Mesenchymal stem cell (in vitro differentiated cells and primary cell): Measurements from ENCODE around the gene FOXN3. TPM values are rescaled to one million over a fixed set of nuclear protein-coding genes. Genes with fewer than 3 reads are reported as not detected.
A peak's percentile ranks its signal among the peaks of the same experiment; 100 is the strongest.

Source experiments
- DNase-seq: peaks from one replicate; pipeline ENCODE4 v3.0.0-alpha.2; 2013
- H2AFZ ChIP-seq: one replicate; pipeline ENCODE4 v1.6.1; 2013; ENCODE audit warnings: low read depth, mild to moderate bottlenecking, control low read depth, inconsistent platforms, low read length, moderate library complexity
- H2AK5ac ChIP-seq: 2 replicates; pipeline ENCODE4 v1.6.1; 2013; ENCODE audit warnings: low read length, moderate library complexity, mild to moderate bottlenecking, inconsistent platforms; ENCODE audit not compliant: severe bottlenecking
- H2BK120ac ChIP-seq: one replicate; pipeline ENCODE4 v1.6.1; 2013; ENCODE audit warnings: low read depth, mild to moderate bottlenecking, inconsistent platforms, low read length, moderate library complexity
- H2BK12ac ChIP-seq, 2 experiments: one replicate each; pipeline ENCODE4 v1.6.1; 2013; ENCODE audit warnings: inconsistent platforms in 2 of 2, low read length in 2 of 2, mild to moderate bottlenecking in 2 of 2, moderate library complexity in 2 of 2, control low read depth in 1 of 2
- H2BK15ac ChIP-seq: one replicate; pipeline ENCODE4 v1.6.1; 2013; ENCODE audit warnings: mild to moderate bottlenecking, low read depth, inconsistent platforms; ENCODE audit not compliant: poor library complexity, severe bottlenecking
- H2BK5ac ChIP-seq: 2 replicates; pipeline ENCODE4 v1.6.1; 2013; ENCODE audit warnings: low read depth, mild to moderate bottlenecking, low read length, control low read depth, inconsistent platforms; ENCODE audit not compliant: poor library complexity, severe bottlenecking
- H3K14ac ChIP-seq, 2 experiments: one replicate each; pipeline ENCODE4 v1.6.1; 2013; ENCODE audit warnings: inconsistent platforms in 2 of 2, low read length in 2 of 2, control low read depth in 1 of 2, mild to moderate bottlenecking in 1 of 2, moderate library complexity in 1 of 2
- H3K18ac ChIP-seq, 2 experiments: one replicate each; pipeline ENCODE4 v1.6.1; 2013; ENCODE audit warnings: inconsistent platforms in 2 of 2, low read length in 2 of 2, control low read depth in 1 of 2, low read depth in 1 of 2, mild to moderate bottlenecking in 1 of 2
- H3K23ac ChIP-seq, 2 experiments: one replicate each; pipeline ENCODE4 v1.6.1; 2013; ENCODE audit warnings: inconsistent platforms in 2 of 2, low read length in 2 of 2, mild to moderate bottlenecking in 2 of 2, moderate library complexity in 2 of 2, control low read depth in 1 of 2
- H3K27ac ChIP-seq: 2 replicates; pipeline ENCODE4 v1.5.1; 2013; ENCODE audit warnings: mild to moderate bottlenecking, moderate library complexity, low read length, control low read depth, inconsistent platforms; ENCODE audit not compliant: poor library complexity, severe bottlenecking
- H3K27me3 ChIP-seq, 2 experiments: 2 replicates each; pipeline versions ENCODE4 v1.6.1 to v1.7.0; 2013; ENCODE audit warnings: low read length in 2 of 2, mild to moderate bottlenecking in 2 of 2, moderate library complexity in 2 of 2, control low read depth in 1 of 2, inconsistent platforms in 1 of 2; ENCODE audit not compliant: control insufficient read depth in 1 of 2, insufficient read depth in 1 of 2
- H3K36me3 ChIP-seq, 2 experiments: 2 replicates each; pipeline versions ENCODE4 v1.6.1 to v1.7.0; 2013; ENCODE audit warnings: low read length in 2 of 2, control low read depth in 1 of 2, inconsistent platforms in 1 of 2, low read depth in 1 of 2, mild to moderate bottlenecking in 1 of 2; ENCODE audit not compliant: insufficient read depth in 2 of 2, control insufficient read depth in 1 of 2
- H3K4ac ChIP-seq, 2 experiments: one replicate each; pipeline ENCODE4 v1.6.1; 2013; ENCODE audit warnings: inconsistent platforms in 2 of 2, low read length in 2 of 2, mild to moderate bottlenecking in 2 of 2, moderate library complexity in 2 of 2, control low read depth in 1 of 2, low read depth in 1 of 2
- H3K4me1 ChIP-seq: 2 replicates; pipeline ENCODE4 v1.6.1; 2013; ENCODE audit warnings: low read depth, low read length, control low read depth; ENCODE audit not compliant: control insufficient read depth, insufficient read depth
- H3K4me2 ChIP-seq: 2 replicates; pipeline ENCODE4 v1.6.1; 2013; ENCODE audit warnings: low read length, mild to moderate bottlenecking, inconsistent platforms; ENCODE audit not compliant: poor library complexity, severe bottlenecking
- H3K4me3 ChIP-seq, 2 experiments: 2 replicates each; pipeline versions ENCODE4 v1.5.1 to v1.7.0; 2013; ENCODE audit warnings: low read length in 2 of 2, mild to moderate bottlenecking in 2 of 2, control low read depth in 1 of 2, low read depth in 1 of 2; ENCODE audit not compliant: insufficient read depth in 1 of 2
- H3K79me1 ChIP-seq: replicated peaks from 2 replicates; pipeline ENCODE4 v1.6.1; 2013; ENCODE audit warnings: mild to moderate bottlenecking, control low read depth, low read length, inconsistent platforms; ENCODE audit not compliant: poor library complexity, severe bottlenecking
- H3K9ac ChIP-seq: 2 replicates; pipeline ENCODE4 v1.7.0; 2013; ENCODE audit warnings: mild to moderate bottlenecking, low read length, moderate library complexity
- H3K9me3 ChIP-seq: 2 replicates; pipeline ENCODE4 v1.7.0; 2013; ENCODE audit warnings: mild to moderate bottlenecking, low read length; ENCODE audit not compliant: control insufficient read depth
- H4K8ac ChIP-seq: one replicate; pipeline ENCODE4 v1.6.1; 2013; ENCODE audit warnings: inconsistent platforms, mild to moderate bottlenecking, low read length, moderate library complexity
- H4K91ac ChIP-seq: one replicate; pipeline ENCODE4 v1.6.1; 2013; ENCODE audit warnings: mild to moderate bottlenecking, low read length, inconsistent platforms
- WGBS: methylation state at CpG from one replicate; pipeline ENCODE4 v1.1.7; 2013; ENCODE audit warnings: mixed read lengths; 5-methylcytosine and 5-hydroxymethylcytosine counted together
- polyA plus RNA-seq, 2 experiments: library from polyadenylated mRNA; stranded (reverse); fragments of 200-250 nt; gene quantifications; one replicate each; pipeline ENCODE4 v1.2.3, GENCODE V29; 2013

FOXN3 gene
- 28.2 TPM for polyA plus RNA-seq (2013, experiment 1 of 2)
- 27.4 TPM for polyA plus RNA-seq (2013, experiment 2 of 2)

- H3K9ac ChIP-seq: peak within 1 kb of the TSS; percentile 97
- H3K18ac ChIP-seq: peak within 1 kb of the TSS; percentile 65 to 97
- H3K4ac ChIP-seq: peak within 1 kb of the TSS in 1 of 2 experiments; percentile 86
- no peaks in the 10 kb centered on the region for H3K27me3 ChIP-seq
- H3K14ac ChIP-seq: peak within 1 kb of the TSS in 1 of 2 experiments; percentile 97
- H3K4me3 ChIP-seq: peak within 1 kb of the TSS; percentile 90 to 91
- H2AFZ ChIP-seq: peak within 1 kb of the TSS; percentile 76
- H2BK120ac ChIP-seq: peak within 1 kb of the TSS; percentile 85
- H2BK5ac ChIP-seq: peak within 1 kb of the TSS; percentile 66
- H2BK15ac ChIP-seq: peak within 1 kb of the TSS; percentile 98
- peaks cover 4 to 7% of the 10 kb centered on the region in 2 experiments for H3K36me3 ChIP-seq
- WGBS: under 1% methylated on average over 38 of the region's 54 CpGs
- peak within 1 kb of the TSS; percentile 96 for H3K4me2 ChIP-seq
- H2AK5ac ChIP-seq: peak within 1 kb of the TSS; percentile 93
- DNase-seq: peak; percentile 92
- peak within 1 kb of the TSS; percentile 72 for H3K27ac ChIP-seq
- H3K79me1 ChIP-seq: peaks cover 27% of the 10 kb centered on the region
- H3K23ac ChIP-seq: peak within 1 kb of the TSS in 1 of 2 experiments; percentile 69
- peaks cover 13% of the 10 kb centered on the region for H3K4me1 ChIP-seq
- no peaks in the 10 kb centered on the region for H3K9me3 ChIP-seq
- H4K8ac ChIP-seq: peak within 1 kb of the TSS; percentile 95
- peak within 1 kb of the TSS; percentile 96 for H4K91ac ChIP-seq
- peak within 1 kb of the TSS; percentile 66 to 99 for H2BK12ac ChIP-seq
Measured at GRCh38 chr14:89417091-89417464, at the start of gene FOXN3. FOXN3 (minus strand) TSS chr14:89417233; CDS start chr14:89412476, 4,757 bp downstream.

- no peak overlapping the region for H2BK5ac ChIP-seq
Measured at GRCh38 chr14:89466484-89466883, 49.5 kb upstream of the FOXN3 start.

GRCh38 chr14:89465876-89466275 lies 48.8 kb upstream of the FOXN3 start:
- Histone ChIP-seq H3K4me2 (no peak overlapping the region), H3K36me3 (no peaks in the 10 kb centered on the region), H2BK5ac (no peak overlapping the region), H2BK120ac (no peak overlapping the region), H3K9ac (no peak overlapping the region), H3K14ac (no peak overlapping the region), H2BK12ac (no peak overlapping the region), H3K4me1 (no peaks in the 10 kb centered on the region), H3K18ac (no peak overlapping the region), H3K79me1 (peaks cover 8% of the 10 kb centered on the region), H3K27me3 (no peaks in the 10 kb centered on the region), H3K4ac (no peak overlapping the region), H2BK15ac (no peak overlapping the region), H3K4me3 (no peak overlapping the region), H4K8ac (no peak overlapping the region), H3K9me3 (no peaks in the 10 kb centered on the region), H2AK5ac (no peak overlapping the region), H4K91ac (no peak overlapping the region), H2AFZ (no peak overlapping the region), H3K23ac (no peak overlapping the region), H3K27ac (no peak overlapping the region)
- 73% methylated on average over 5 of the region's 5 CpGs for WGBS
- no peak for DNase-seq

More at GRCh38 chr14:89466484-89466883, 49.5 kb upstream of the FOXN3 start:
- Histone ChIP-seq H2BK15ac (no peak overlapping the region), H2AFZ (no peak overlapping the region), H3K27ac (no peak overlapping the region), H3K4me1 (no peaks in the 10 kb centered on the region), H3K4ac (no peak overlapping the region), H3K4me3 (no peak overlapping the region), H3K36me3 (no peaks in the 10 kb centered on the region), H2AK5ac (no peak overlapping the region), H3K79me1 (peaks cover 12% of the 10 kb centered on the region), H2BK120ac (no peak overlapping the region), H3K9me3 (no peaks in the 10 kb centered on the region), H3K23ac (no peak overlapping the region), H2BK12ac (no peak overlapping the region), H3K4me2 (no peak overlapping the region), H4K8ac (no peak overlapping the region), H3K18ac (no peak overlapping the region), H3K27me3 (no peaks in the 10 kb centered on the region), H4K91ac (no peak overlapping the region), H3K14ac (no peak overlapping the region), H3K9ac (no peak overlapping the region)
- WGBS: 50% methylated on average over 5 of the region's 5 CpGs
- no peak for DNase-seq

GRCh38 chr14:89461256-89461655 lies 44.2 kb upstream of the FOXN3 start:
- 93% methylated on average over 3 of the region's 3 CpGs for WGBS
- H3K4ac ChIP-seq: no peak overlapping the region
- no peak overlapping the region for H2AK5ac ChIP-seq
- no peak overlapping the region for H2BK12ac ChIP-seq
- no peak overlapping the region for H3K23ac ChIP-seq
- no peak overlapping the region for H3K14ac ChIP-seq
- no peak overlapping the region for H3K4me3 ChIP-seq
- no peak overlapping the region for H3K18ac ChIP-seq
- DNase-seq: no peak
- H4K8ac ChIP-seq: no peak overlapping the region
- H3K9me3 ChIP-seq: no peaks in the 10 kb centered on the region
- H3K27me3 ChIP-seq: no peaks in the 10 kb centered on the region
- no peak overlapping the region for H2BK15ac ChIP-seq
- H2AFZ ChIP-seq: no peak overlapping the region
- no peak overlapping the region for H3K9ac ChIP-seq
- peaks cover 12% of the 10 kb centered on the region for H3K79me1 ChIP-seq
- H4K91ac ChIP-seq: no peak overlapping the region
- H2BK5ac ChIP-seq: no peak overlapping the region
- H3K4me2 ChIP-seq: no peak overlapping the region
- H3K36me3 ChIP-seq: no peaks in the 10 kb centered on the region
- H2BK120ac ChIP-seq: no peak overlapping the region
- H3K4me1 ChIP-seq: no peaks in the 10 kb centered on the region
- no peak overlapping the region for H3K27ac ChIP-seq
